HG03521 (cell line): ENCODE measurements around the gene SUDS3.

Experiments
- ATAC-seq: cut with Tn5 transposase; IDR thresholded peaks from one replicate; pipeline ENCODE4 v1.9.1; 2021; ENCODE audit warnings: mild to moderate bottlenecking, moderate library complexity; ENCODE audit not compliant: unreplicated experiment

The SUDS3 gene

DNA sequence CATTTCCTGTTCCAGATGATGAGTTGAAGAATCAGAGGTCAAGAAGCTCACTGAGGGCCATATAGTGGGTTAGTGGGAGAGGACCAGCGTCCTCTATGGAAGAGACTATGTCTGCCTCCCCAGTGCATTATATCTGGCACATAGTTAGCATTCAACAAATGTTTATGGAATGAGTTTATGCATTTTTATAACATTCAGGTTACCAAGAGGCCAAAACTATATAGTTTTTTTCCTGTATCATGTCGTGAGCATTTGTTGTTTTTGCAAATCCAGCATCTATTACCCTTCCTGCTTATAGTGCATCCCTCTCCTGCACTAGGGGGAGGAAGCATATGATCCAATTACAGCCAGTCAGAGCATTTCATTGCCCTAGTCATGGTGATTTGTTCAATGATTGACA is 60.6 kb downstream of the SUDS3 start:
- no peak for ATAC-seq

DNA sequence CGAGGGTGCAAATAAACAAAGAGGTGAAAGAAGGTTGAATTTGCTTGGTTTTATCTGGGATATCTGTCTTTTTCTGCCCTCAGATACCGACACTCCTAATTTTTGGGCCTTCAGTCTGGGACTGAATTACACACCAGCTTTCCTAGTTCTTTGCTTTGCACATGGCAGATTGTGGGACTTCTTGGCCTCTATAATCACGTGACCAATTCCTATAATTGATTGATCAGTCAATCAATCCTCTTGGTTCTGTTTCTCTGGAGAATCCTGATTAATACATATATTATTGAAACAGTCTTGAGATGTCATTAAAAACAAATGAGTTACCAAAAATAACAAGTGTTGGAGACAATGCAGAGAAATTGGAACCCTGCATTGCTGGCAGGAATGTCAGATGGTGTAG is 62.7 kb downstream of the SUDS3 start:
- ATAC-seq = no peak

DNA sequence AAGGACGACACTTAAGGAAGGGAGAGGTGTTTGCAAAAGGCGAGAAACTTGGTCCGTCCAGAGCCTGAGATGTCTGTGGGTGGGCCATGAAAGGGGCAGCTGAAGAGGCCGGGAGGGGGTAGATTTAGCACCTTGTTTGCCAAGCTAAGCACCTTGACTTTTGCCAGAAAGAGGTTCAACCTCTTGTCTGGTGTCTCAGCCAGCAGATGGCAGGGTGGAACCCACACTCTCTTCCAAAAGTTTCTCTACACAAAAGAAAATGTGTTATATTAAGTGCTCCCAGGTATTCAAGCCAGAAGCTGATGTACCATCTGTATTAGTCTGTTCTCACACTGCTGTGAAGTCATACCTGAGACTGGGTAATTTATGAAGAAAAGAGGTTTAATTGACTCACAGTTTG is 69.9 kb downstream of the SUDS3 start:
- ATAC-seq = no peak

DNA sequence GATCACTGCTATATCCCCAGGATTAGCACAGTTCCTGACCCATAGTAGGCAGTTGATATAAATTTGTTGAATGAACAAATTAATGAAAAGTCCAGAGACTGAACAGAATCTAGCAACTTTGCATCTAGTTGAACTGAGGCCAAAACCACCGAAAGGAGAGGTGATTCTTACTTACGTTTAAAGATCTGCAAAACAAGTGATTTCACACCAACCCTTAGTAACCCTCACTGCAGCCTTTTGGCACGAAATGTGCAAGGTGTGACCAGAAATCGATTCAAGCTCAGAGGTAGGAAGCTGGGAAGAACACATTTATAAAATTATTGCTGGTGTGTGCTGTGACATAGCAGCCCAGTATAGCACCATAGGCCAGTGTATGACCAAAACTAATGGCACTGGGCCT is 70.8 kb downstream of the SUDS3 start:
- no peak for ATAC-seq

DNA sequence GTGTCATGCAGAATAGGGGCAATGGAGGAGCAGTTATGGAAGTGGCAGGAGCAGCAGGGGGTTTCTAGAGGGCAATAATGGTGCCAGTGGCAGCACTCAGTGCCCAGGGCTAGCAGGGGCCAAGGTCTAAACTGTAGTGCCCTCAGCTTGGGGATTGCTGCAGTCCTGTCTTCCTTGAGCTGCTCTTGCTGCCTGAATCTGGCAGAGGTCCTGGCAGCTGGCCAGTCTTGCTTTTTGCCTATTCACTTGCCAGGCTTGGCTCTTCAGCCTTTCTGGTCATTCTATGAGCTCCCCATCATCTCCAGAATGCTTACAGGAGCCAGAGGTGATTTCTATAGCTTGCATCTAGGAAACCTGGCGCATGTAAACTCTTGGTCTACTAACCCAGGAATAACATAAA is 72.0 kb downstream of the SUDS3 start:
- no peak for ATAC-seq

DNA sequence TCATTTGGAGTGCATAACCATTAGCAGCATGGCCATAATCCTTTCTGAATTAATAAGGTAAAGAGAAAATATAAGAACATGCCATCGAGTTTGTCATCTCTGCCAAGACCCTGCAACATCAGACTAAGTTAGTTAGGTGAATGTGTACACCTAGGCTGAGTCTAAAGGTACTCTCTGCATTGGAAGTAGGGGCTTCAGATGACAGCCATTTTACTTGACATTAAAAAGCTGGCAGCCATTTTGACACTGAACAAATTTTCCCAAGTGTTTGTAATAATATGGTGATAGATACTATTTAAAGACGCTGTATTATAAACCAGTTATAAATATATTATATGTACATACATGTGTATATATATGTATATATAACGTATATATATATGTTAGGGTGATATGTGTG is 79.0 kb downstream of the SUDS3 start:
- ATAC-seq = no peak

DNA sequence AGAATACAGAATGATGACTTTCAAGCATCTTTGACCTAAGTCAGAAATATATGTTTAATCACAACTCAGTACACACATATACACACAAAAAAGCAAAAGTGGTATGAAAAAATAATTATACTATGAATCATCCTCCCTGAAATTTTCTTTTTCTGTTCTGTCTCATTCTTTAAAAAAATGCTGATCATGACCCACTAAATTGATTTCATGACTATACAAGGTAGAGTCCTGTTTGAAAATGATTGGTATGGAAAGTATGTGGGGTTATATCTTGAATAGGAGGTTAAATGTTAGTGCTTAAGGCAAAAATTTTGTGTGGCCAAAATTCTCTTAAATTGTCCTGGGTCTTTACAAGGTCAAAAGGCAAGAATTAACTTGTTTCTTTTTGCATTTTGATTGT is 80.4 kb downstream of the SUDS3 start:
- no peak for ATAC-seq

DNA sequence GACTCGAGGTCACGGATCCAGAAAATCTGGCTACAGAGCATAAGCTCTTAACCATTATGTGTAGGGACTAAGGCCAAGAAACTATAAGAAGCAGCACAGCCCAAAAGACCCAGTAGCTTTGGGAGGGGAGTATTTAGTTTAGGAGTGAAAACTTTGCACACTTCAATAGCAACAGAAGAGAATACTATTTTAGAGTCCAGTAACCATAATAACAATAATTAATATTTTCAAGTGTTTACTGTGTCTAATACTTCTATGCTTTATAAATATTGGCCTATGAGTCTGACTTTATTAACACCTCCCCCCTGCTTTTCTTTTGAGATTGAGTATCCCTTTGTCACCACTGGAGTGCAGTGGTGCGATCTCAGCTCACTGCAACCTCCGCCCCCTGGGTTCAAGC is 82.8 kb downstream of the SUDS3 start:
- ATAC-seq = no peak

DNA sequence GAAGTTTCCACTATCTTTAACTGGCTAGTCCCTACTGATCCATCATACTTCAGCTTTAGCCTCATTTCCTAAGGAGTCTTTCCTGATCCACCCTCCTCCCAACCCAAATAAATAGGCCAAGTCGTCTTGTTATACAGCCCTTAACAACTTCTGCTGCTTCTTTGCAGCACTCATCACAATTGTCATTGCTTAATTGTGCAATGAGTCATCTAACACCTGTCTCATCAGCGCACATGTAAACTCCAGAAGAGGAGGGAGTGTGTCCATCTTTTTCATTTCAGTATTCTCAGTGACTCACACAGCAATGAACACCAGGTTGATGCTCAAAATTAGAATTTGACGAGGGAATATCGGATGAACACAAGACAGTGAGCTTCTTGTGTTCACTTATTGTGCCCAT is 87.3 kb downstream of the SUDS3 start:
- no peak for ATAC-seq

DNA sequence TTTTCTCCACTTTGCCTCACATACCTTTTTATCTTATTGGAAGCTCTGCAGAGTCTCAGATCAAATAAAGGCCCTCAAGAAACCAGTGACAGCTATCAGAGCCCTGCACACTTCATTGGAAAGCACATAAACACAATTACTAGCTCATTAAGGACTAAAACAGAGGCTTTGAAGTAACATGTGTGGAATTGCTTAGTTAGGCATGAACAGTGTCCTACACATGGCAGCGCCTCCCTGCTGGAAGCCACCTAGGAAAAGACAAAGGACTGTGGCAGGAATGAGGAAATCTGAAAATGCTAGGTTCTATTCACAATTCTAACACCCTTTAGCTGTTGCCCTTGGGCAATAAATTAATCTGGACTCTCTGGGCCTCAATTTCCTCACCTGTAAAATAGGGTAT is 89.4 kb downstream of the SUDS3 start:
- no peak for ATAC-seq
